ENCODE data around the gene HES7.
"Not testable (repeated sequence)": the region's sequence is repeated elsewhere in the genome, so short reads cannot be mapped to it uniquely, and the experiment has no call there.

Gene HES7

DNA sequence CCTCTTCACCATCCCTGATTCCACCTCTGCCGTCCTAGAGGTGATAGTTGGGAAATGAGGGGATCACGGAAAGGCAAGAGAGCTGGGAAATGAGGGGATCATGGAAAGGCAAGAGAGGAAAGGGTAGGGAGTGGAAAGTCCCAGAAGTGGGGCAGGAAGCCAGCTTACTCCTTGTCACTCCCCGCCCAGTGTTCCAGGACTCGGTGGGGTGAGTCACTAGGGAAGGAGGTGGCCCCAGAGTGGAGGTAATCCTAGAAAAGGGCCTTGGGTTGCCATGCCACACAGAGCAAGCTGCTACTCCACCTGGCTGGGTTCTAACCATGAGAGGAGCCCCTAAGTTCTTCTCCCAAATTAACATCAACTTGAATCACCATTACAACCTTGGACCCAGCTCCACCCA, 20.4 kb downstream of the HES7 start:
- DNase-seq (ENCODE audit: low read depth in 2 of 2): no peak

- DNase-seq (ENCODE audit: low read depth in 2 of 2): no peak
These were observed 22.2 kb downstream of the HES7 start for GRCh38 chr17:8101721-8102120.

DNA sequence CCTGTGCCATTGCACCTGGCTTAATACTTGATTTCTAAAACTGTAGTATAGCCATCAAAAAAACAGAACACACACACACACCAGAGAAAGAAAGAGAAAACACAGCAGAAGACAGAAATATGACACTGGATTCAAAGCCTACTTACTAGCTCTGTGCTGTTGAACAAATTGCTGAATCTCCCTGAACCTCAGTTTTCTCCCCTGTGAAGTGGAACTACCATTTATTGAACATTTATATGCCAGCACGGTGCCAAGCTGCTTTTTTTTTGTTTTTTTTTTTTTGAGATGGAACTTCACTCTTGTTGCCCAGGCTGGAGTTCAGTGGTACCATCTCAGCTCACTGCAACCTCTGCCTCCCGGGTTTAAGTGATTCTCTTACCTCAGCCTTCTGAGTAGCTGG, 23.1 kb downstream of the HES7 start:
- DNase-seq (ENCODE audit: low read depth in 2 of 2): no peak

GRCh38 chr17:8100111-8100510, 23.8 kb downstream of the HES7 start:
- no peak for DNase-seq (ENCODE audit: low read depth in 2 of 2)

GRCh38 chr17:8096541-8096940, 27.4 kb downstream of the HES7 start:
- DNase-seq (ENCODE audit: low read depth in 2 of 2): no peak

DNA sequence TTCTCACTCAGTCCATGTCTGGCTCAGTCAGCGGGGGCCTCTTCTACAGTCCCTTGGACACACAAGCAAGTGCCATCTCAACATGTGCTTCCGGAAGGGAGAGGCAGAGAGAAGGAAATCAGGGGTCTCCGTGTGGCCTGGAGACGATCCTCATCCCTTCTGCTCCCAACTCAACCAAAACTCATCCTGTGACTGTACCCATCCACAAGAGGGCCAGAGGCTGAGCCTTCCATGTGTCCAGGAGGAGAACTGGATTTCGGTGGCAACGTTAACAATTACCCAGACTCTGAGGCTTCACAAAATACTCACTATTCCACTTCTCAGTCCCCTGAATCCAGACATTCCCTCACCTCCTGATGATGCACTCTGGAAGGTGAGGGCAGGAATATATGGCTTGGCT, 28.5 kb downstream of the HES7 start:
- DNase-seq (ENCODE audit: low read depth in 2 of 2): no peak

DNA sequence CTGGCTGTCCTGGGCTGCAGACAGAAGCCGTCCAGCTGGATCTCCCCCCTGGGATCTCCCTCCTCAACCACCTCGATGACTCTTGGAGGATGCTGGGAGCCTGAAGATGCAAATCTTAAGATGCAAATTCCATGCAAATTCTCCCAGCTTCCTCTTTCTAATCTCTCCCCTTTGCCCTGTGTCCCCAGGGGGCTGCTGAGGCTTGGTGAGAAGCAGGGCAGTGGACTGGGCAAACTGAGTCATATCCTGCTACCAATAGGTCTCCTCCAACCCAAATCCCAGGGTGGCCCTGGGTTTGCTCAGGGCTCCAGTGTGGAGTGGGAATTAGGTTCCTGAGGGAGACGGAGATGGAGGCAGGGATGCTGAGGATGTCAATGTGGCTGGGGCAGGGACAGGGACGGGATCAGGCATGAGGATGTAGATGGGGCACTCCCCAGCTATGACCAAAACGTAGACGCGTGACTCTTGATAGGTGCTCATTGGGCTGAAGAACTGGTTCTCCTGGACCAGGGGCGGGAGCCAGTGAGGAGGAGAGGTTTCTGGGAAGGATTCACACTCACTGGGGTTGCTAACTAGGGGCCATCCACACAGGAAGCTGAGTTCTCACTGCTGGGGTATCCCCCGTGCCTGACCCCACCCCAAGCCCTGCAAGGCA, 32.7 kb downstream of the HES7 start:
- no peak for DNase-seq (ENCODE audit: low read depth in 2 of 2)

DNA sequence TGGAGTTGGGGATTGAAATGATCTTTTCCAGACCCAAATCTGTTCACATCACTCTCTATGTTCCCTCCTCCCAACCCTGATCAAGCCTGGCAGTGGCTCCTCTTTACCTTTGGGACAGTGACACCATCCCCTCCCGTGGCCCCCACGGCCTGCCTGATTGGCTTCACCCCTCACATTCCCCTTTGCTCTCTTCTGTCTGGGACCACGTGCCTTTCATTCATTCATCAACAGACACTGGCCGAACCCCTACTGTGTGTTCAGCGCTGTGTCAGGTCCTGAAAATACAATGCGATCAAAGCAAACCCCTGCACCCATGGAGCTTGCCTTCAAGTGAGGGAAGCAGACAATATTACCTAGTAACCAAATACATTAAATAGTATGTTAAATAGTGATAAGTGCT, 34.2 kb downstream of the HES7 start:
- DNase-seq (ENCODE audit: low read depth in 2 of 2): no peak

DNA sequence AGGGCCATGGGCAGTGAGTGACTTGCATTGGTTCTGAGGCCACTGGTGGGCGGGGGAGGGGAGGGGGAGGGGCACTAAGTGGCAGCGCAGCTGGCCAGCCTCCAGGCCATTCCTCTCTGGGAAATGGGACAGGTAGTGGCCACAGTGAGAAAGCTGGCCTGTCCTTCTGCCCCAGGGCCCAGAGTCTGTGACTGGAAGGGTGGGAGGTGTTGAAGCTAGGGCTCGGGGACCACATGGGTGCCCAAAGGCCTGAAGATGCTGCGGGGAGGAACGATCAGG, 36.0 kb downstream of the HES7 start:
- DNase-seq (ENCODE audit: low read depth in 2 of 2): no peak

GRCh38 chr17:8087075-8087951, 36.6 kb downstream of the HES7 start, which contains the start of gene ALOX12B:
TSS of gene ALOX12B (minus strand) at chr17:8087716. CDS start at chr17:8087442, 274 bp downstream.
- no peak for DNase-seq (ENCODE audit: low read depth in 2 of 2)

GRCh38 chr17:8084250-8084649, 39.7 kb downstream of the HES7 start:
- DNase-seq (ENCODE audit: low read depth in 2 of 2): no peak

DNA sequence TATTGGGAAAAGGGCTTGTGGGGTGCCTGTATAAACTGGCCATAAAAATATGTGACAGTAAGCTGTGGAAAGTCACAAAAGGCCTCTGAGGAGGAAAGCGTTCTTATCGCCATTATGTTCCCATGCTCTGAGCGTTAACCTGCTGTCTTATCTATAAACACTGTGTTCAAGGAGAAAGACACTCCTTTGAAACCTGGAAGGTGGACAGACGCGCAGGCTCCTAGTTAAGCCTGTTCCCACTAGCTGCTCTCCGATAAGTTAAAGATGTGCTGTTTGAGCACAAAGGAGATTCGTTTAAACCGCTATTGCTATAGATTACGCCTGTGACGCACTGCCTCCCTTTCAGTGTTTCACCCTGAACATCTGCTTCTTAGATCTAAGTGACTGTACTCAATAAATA, 41.6 kb downstream of the HES7 start:
- no peak for DNase-seq (ENCODE audit: low read depth in 2 of 2)

DNA sequence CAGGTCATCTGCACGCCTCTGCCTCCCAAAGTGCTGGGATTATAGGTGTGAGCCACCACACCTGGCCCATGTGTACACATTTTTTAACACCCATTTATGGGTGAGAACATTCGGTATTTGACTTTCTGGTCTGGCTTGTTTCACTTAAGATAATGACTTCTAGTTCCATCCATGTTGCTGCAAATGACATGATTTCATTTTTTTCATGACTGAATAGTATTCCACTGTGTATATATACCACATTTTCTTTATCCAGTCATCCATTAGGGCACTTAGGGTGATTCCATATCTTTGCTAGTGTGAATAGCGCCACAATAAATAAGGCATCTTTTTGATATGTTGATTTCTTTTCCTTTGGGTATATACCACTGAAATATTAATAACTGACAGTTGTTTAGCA, 42.0 kb downstream of the HES7 start:
- DNase-seq (ENCODE audit: low read depth in 2 of 2): no peak

- DNase-seq (ENCODE audit: low read depth in 2 of 2): no peak
These were observed 43.1 kb downstream of the HES7 start for GRCh38 chr17:8080799-8081219.

DNA sequence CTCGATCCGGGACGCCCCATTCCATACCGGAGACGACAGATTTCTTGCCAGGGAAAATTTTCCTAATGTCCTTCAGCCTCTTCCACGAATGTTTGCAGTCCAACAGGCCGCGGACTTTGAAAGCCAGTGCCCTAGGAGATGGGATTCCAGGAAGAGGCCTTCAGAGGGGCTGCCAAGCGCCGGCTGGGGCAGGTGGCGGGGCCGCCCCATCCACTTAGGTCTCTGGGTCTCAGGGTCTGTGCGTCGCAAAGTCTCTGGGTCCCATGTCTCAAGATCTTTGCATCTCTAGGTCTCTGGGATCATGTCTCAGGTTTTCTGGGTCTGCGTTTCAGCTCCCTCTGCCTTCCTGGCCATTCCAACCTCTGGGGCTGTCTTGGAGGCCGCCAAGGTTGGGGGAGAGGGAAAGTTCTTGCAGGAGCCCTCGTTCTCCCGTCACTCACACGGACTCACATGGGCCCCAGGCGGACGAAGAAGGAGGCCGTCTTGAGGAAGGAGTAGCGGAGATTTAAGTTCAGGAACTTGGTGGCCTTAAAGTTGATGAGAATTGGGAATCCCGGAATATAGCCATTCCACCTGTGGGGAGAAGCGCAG, 43.6 kb downstream of the HES7 start:
- DNase-seq (ENCODE audit: low read depth in 2 of 2): no peak

DNA sequence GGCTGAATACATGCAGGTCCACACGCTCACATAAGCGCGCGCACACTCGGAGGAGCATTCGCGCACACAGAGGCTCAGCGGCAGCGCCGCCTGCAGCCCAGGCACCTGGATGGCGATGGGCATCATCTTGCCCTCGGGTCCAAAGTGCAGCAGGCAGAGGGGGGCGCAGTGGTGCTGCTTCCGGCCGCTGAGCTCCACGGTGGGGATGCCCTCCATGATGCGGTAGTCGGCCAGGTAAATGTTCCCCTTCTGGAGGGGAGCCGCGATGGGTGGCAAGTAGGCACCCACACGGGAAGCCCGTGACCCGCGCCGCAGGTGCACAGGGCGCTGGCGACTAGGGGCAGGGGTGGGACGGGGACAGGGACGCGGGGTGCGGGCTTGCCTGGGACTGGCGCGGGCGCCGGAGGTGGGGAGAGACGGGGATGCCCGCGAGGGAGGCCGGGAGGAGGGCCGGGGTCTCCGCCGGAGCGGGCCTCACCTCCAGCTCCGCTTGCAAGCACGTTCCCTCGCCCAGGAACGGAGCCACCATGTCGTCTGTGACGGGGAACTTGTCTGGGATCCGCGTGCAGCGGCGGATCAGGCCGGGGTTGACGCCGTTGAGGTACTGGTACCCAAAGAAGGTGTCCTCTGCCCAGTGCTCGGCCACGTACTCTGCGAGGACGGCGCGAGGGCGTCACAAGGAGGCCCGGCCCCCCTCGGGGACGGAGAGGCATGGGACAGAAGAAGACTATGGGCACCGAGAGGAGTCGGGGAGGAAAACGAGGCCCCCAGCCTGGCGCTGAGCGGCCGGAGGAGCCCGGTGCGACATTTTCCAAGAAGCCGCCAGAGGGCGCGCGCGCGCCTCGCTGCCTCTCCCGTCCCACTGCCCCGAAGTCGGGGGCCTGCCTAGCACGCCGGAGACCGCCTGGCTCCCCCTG, 44.4 kb downstream of the HES7 start:
- DNase-seq (ENCODE audit: low read depth in 2 of 2): peak; percentile 76 to 78

- not testable (repeated sequence) for DNase-seq (ENCODE audit: low read depth in 2 of 2)
These were observed 46.0 kb downstream of the HES7 start for GRCh38 chr17:8077939-8078338.

DNA sequence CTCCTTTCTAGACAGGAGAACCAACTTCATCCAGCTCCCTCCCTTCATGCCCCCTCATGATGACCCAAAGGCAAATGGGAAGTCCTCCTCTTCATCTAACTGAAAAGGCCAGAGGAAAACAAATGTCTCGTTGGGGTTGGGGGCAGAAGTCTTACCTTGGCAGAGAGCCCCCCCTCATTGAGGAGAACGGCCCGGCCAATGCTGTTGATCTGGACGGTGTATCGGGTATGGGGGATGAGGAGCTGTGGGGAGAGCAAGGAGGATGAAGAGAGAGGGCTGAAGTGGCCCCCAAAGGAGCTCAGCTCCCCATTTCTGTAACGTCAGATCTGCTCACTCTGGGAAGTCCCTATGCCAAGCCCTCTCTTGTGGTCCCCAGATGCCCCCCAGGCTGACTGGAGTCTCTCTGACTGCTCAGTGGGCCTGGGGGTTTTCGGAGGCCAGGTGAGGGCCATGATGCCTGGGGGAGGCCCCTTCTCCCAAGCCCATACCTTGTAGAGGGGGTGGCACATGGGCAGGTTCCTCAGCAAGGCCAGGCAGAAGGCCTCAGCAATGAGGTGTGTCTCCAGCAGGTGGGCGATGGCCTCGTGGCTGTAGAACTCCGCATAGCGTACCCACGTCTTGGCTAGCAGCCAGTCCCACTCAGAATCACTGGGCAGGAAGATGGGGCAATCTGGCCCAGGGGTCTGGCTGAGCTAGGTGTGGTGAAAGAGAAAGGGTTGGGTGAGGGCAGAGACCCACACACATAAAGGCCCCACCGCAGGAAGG, 47.2 kb downstream of the HES7 start:
- DNase-seq (ENCODE audit: low read depth in 2 of 2): no peak

- DNase-seq (ENCODE audit: low read depth in 2 of 2): no peak
These were observed 48.1 kb downstream of the HES7 start for GRCh38 chr17:8075574-8076342.

DNA sequence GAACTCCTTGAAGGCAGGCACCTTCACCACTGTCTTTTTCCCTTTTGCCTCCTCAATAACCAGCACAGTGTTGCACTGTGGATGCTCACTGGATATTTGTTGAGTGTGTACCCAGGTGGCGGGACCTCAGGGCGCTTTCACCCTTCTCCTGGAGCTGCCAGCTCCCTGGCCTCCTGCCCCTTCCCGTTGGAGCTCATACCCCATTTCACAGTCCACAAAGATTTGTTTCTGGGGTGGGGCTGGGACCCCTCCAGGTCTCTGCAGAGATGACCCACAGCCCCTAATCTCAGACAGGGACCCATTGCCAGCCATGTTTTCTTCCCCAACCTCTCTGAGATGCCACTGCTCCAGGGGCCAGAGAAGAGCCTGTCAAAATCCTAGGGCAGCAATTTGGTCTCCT, 48.8 kb downstream of the HES7 start:
- no peak for DNase-seq (ENCODE audit: low read depth in 2 of 2)

All from stimulated activated CD4-positive, alpha-beta T cell treated with anti-CD3 and anti-CD28 coated beads, Interleukin-1b, Interleukin-23, amount 100 ng/mL, for 4 hours (primary cell).